Calu3 (cell line): ENCODE measurements around the gene PRXL2A. TPM values are rescaled to one million over a fixed set of nuclear protein-coding genes. Genes with fewer than 3 reads are reported as not detected.
A peak's percentile ranks its signal among the peaks of the same experiment; 100 is the strongest.

Experiments
- BruUV-seq: library from RNA; stranded (reverse); fragments of 400-500 nt; replicated peaks from 2 replicates; lab custom pipeline; 2021; lab: Mats Ljungman, UMichigan
- CTCF ChIA-PET: fragments of 300-600 bp; sonication (Branson Sonifier 250); formaldehyde crosslinking; loops from one replicate; lab custom pipeline; 2022; ENCODE audit warnings: antibody characterized with exemption; lab: Charles Lee
- DNase-seq: peaks from one replicate; pipeline ENCODE4 v3.0.0; 2022
- H3K27ac Mint-ChIP-seq: one replicate; pipeline ENCODE4 v1.8.0; 2022; ENCODE audit warnings: mixed read lengths; ENCODE audit not compliant: unreplicated experiment
- H3K27me3 Mint-ChIP-seq: one replicate; pipeline ENCODE4 v1.8.0; 2022; ENCODE audit warnings: mixed read lengths; ENCODE audit not compliant: unreplicated experiment
- H3K36me3 Mint-ChIP-seq: one replicate; pipeline ENCODE4 v1.8.0; 2022; ENCODE audit warnings: mild to moderate bottlenecking, moderate library complexity, mixed read lengths; ENCODE audit not compliant: insufficient read depth, unreplicated experiment
- H3K4me1 Mint-ChIP-seq: one replicate; pipeline ENCODE4 v1.8.0; 2022; ENCODE audit warnings: mild to moderate bottlenecking, low read depth, mixed read lengths; ENCODE audit not compliant: unreplicated experiment
- H3K4me3 Mint-ChIP-seq: one replicate; pipeline ENCODE4 v1.8.0; 2022; ENCODE audit warnings: mild to moderate bottlenecking, low read depth, moderate library complexity, mixed read lengths; ENCODE audit not compliant: unreplicated experiment
- H3K9me3 Mint-ChIP-seq: one replicate; pipeline ENCODE4 v1.8.0; 2022; ENCODE audit warnings: low read depth, mixed read lengths; ENCODE audit not compliant: unreplicated experiment
- intact Hi-C: fragments of 100-400 bp; cut with micrococcal nuclease; formaldehyde crosslinking; loops from one replicate; pipeline ENCODE4 v1.10.0; 2022; ENCODE audit not compliant: unreplicated experiment
- total RNA-seq: library from RNA; stranded (reverse); gene quantifications from 2 replicates; pipeline ENCODE4 v1.2.3, GENCODE V29; 2022
- TF ChIP-seq, protein P1 (sequence below): fragments of 200-600 bp; IDR thresholded peaks from one replicate; pipeline ENCODE4 v1.8.0; 2022; ENCODE audit warnings: antibody characterized with exemption; ENCODE audit not compliant: unreplicated experiment

PRXL2A gene
- total RNA-seq, 1 experiment from 2014 or later = 67.2 TPM

DNA sequence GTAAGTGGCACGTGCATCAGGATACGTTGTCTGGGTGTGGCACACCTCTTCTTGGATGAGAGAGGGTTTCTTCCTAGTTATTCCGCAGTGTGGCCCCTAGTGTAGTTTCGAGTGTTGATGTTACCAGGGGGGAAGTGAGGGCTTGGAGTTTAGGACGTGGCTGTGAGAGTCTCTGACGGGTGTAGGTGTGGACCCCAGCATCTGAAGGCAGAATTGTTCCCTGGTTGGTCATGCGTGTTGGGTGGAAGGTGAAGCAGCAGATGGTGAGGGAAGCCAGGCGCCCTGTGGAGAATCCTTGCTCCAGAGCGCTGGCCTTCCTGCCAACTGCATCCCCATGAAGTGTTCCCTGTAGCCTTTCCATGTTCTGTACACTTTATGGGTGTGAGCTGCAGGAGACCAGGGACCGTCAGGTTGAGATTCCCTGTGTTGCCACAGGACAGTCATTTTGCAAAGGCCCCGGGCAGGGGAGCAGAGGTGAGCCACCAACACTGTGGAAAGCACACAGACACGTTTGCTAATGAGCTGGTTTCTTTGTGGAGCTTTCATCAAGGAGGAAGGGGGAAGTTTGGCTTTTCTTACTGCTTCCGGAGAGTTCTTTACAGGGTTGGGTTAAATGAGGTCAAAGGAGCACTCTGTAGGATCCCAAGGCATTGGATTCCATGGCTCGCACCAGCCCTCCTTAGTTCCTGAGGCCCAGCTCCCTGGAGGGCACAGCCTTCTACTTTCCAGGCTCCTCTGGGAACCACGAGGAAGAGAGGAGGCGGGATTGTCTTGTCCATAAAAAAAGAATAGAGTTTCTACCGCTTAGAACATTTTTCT, 77.8 kb downstream of the PRXL2A start:
- H3K4me3 Mint-ChIP-seq = no peak overlapping the region
- H3K9me3 Mint-ChIP-seq = no peaks in the 10 kb centered on the region
- peak overlapping the region; percentile 5 for H3K27ac Mint-ChIP-seq
- DNase-seq = no peak
- peaks cover 46% of the 10 kb centered on the region for H3K4me1 Mint-ChIP-seq
- no TSS peak for BruUV-seq
- CTCF ChIA-PET = no interaction called here
- TF ChIP-seq, protein P1, sequence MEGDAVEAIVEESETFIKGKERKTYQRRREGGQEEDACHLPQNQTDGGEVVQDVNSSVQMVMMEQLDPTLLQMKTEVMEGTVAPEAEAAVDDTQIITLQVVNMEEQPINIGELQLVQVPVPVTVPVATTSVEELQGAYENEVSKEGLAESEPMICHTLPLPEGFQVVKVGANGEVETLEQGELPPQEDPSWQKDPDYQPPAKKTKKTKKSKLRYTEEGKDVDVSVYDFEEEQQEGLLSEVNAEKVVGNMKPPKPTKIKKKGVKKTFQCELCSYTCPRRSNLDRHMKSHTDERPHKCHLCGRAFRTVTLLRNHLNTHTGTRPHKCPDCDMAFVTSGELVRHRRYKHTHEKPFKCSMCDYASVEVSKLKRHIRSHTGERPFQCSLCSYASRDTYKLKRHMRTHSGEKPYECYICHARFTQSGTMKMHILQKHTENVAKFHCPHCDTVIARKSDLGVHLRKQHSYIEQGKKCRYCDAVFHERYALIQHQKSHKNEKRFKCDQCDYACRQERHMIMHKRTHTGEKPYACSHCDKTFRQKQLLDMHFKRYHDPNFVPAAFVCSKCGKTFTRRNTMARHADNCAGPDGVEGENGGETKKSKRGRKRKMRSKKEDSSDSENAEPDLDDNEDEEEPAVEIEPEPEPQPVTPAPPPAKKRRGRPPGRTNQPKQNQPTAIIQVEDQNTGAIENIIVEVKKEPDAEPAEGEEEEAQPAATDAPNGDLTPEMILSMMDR = no peak
- H3K27me3 Mint-ChIP-seq = no peaks in the 10 kb centered on the region
- intact Hi-C loops = no loop called here
- H3K36me3 Mint-ChIP-seq = peaks cover 19% of the 10 kb centered on the region

Other genes with a start within 250 kb of the PRXL2A start
- 835 and 846 TPM in 2 replicates for gene ANXA11, start 203.0 kb upstream of the PRXL2A start, total RNA-seq
- gene MAT1A, start 118.9 kb upstream of the PRXL2A start, total RNA-seq = not detected in 2 replicates
- gene DYDC1, start 51.8 kb upstream of the PRXL2A start, total RNA-seq = not detected in 2 replicates
- not detected in 2 replicates for gene DYDC2, start 51.8 kb upstream of the PRXL2A start, total RNA-seq
- gene TSPAN14, start 45.8 kb downstream of the PRXL2A start, total RNA-seq = 98.6 and 116 TPM in 2 replicates
- 0.24 TPM in 1 of 2 replicates, not detected in the other for gene SH2D4B, start 129.4 kb downstream of the PRXL2A start, total RNA-seq